Spleen (tissue), 7 donors: Measurements from ENCODE around the gene RAPSN.

Experiments
- POLR2A ChIP-seq, 3 donors: fragments of 450-650 bp; IDR thresholded peaks; one replicate each; pipeline ENCODE4 v1.5.1; 2017; ENCODE audit warnings: antibody characterized with exemption in 3 of 3, mild to moderate bottlenecking in 1 of 3
- POLR2AphosphoS5 ChIP-seq, 3 donors: sonication (generic); formaldehyde crosslinking; IDR thresholded peaks; one replicate each; pipeline ENCODE4 v1.5.1; 2017; ENCODE audit warnings: antibody characterized with exemption in 3 of 3
- TF ChIP-seq, protein P1 (sequence below), 11 experiments: fragments of 200-600 bp in 7 of 11; fragments of 450-650 bp in 4 of 11; sonication (generic) in 4 of 11; IDR thresholded peaks in 8 of 11; conservative IDR thresholded peaks in 3 of 11; 1 replicate in 7 of 11; 2 replicates in 4 of 11; pipeline versions ENCODE4 v1.4.0 to v1.8.0; 2016 to 2021; ENCODE audit warnings: antibody characterized with exemption in 11 of 11, inconsistent platforms in 4 of 11, mild to moderate bottlenecking in 1 of 11
- donor health status: DM: no; HTN: no; CAD: no; lungs with moderate emphysema.
- donor health status: DM: no; HTN: no; CAD: no.
- donor health status: DM: no; HTN: no; CAD: no.

DNA sequence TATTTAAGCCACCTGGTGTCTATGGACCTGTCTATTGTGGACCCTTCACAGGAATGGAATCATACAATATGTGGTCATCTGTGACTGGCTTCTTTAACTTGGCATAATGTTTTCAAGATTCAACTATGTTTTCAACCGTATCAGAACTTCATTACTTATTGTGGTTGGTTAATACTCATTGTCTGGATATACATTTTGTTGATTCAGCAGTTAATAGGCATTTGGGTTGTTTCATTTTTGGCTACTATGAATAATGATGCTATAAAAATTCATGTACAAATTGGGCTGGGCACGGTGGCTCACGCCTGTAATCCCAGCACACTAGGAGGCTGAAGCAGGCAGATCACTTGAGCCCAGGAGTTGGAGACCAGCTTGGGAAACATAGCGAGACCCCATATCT, 2.5 kb upstream of the RAPSN start:
- TF ChIP-seq, protein P1, sequence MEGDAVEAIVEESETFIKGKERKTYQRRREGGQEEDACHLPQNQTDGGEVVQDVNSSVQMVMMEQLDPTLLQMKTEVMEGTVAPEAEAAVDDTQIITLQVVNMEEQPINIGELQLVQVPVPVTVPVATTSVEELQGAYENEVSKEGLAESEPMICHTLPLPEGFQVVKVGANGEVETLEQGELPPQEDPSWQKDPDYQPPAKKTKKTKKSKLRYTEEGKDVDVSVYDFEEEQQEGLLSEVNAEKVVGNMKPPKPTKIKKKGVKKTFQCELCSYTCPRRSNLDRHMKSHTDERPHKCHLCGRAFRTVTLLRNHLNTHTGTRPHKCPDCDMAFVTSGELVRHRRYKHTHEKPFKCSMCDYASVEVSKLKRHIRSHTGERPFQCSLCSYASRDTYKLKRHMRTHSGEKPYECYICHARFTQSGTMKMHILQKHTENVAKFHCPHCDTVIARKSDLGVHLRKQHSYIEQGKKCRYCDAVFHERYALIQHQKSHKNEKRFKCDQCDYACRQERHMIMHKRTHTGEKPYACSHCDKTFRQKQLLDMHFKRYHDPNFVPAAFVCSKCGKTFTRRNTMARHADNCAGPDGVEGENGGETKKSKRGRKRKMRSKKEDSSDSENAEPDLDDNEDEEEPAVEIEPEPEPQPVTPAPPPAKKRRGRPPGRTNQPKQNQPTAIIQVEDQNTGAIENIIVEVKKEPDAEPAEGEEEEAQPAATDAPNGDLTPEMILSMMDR (IDR thresholded peaks at IDR 0.05 in 8 of 11, conservative IDR thresholded peaks at IDR 0.05 in 3 of 11), result no peak
- TF ChIP-seq POLR2AphosphoS5 (IDR thresholded peaks at IDR 0.05) (no peak), POLR2A (IDR thresholded peaks at IDR 0.05) (no peak)
